K562 (cell line): Measurements from ENCODE around the gene RUNDC1. TPM values are rescaled to one million over a fixed set of nuclear protein-coding genes. Genes with fewer than 3 reads are reported as not detected.

Experiments
- ATAC-seq: fragments of 200-7000 bp; cut with Tn5 transposase; 3 replicates; pipeline ENCODE4 v1.9.1; 2020; ENCODE audit warnings: moderate library complexity
- BruUV-seq: library from RNA; stranded (reverse); fragments of 400-500 nt; replicated peaks from 2 replicates; lab custom pipeline; 2021; lab: Mats Ljungman, UMichigan
- CTCF ChIA-PET: fragments of 300-600 bp; formaldehyde crosslinking; extraction: SDS; loops from one replicate; lab custom pipeline; 2021; ENCODE audit warnings: low intra/inter-chr PET ratio; lab: Yijun Ruan, JAX
- POLR2A ChIA-PET: fragments of 300-600, 350-650 bp; sonication (Branson Sonifier 250); formaldehyde crosslinking; extraction: SDS; loops from one replicate; lab custom pipeline; 2021; ENCODE audit warnings: antibody characterized with exemption, inconsistent platforms; lab: Yijun Ruan, JAX
- DNase-seq, 4 experiments: peaks; one replicate each; pipeline versions ENCODE4 v3.0.0 to v3.0.0-alpha.2; 2011 to 2018; ENCODE audit warnings: low spot score in 3 of 4, mixed read lengths in 3 of 4; ENCODE audit errors: extremely low read depth in 1 of 4
- FAIRE-seq: peaks from 2 replicates; lab custom pipeline; 2011; peaks lifted over from hg19 to GRCh38; lab: Jason Lieb, UNC
- H2AFZ ChIP-seq: 2 replicates; pipeline ENCODE4 v1.6.0; 2011; ENCODE audit warnings: low read depth, low read length, control low read depth, inconsistent platforms
- H3K27ac ChIP-seq: fragments of 200-600 bp; 3 replicates; pipeline ENCODE4 v1.8.0; 2011; ENCODE audit warnings: low read depth, mild to moderate bottlenecking, control low read depth, inconsistent platforms, low read length, moderate library complexity, mixed read lengths; ENCODE audit errors: extremely low read depth
- H3K27me3 ChIP-seq, 2 experiments: fragments of 300-600 bp in 1 of 2; 2 replicates in 1 of 2; 3 replicates in 1 of 2; pipeline versions ENCODE4 v1.6.0 to v1.8.0; 2011; ENCODE audit warnings: inconsistent platforms in 2 of 2, low read length in 2 of 2, mild to moderate bottlenecking in 1 of 2, mixed read lengths in 1 of 2, moderate library complexity in 1 of 2; ENCODE audit not compliant: control insufficient read depth in 2 of 2, insufficient read depth in 2 of 2
- H3K36me3 ChIP-seq: fragments of 300-600 bp; 3 replicates; pipeline ENCODE4 v1.8.0; 2011; ENCODE audit warnings: mild to moderate bottlenecking, low read length, inconsistent platforms; ENCODE audit not compliant: control insufficient read depth, insufficient read depth
- H3K4me1 ChIP-seq, 2 experiments: fragments of 200-600 bp in 1 of 2; replicated peaks in 1 of 2; 2 replicates in 1 of 2; 3 replicates in 1 of 2; pipeline versions ENCODE4 v1.5.1 to v1.8.0; 2011; ENCODE audit warnings: inconsistent platforms in 2 of 2, low read length in 2 of 2, mild to moderate bottlenecking in 1 of 2, mixed read lengths in 1 of 2, moderate library complexity in 1 of 2; ENCODE audit not compliant: control insufficient read depth in 2 of 2, insufficient read depth in 2 of 2
- H3K4me2 ChIP-seq: 2 replicates; pipeline ENCODE4 v1.6.1; 2011; ENCODE audit warnings: low read length, control low read depth, inconsistent platforms, mixed read lengths; ENCODE audit not compliant: insufficient read depth
- H3K4me3 ChIP-seq: fragments of 200-600 bp; sonication (generic), shearing (Covaris generic); 2 replicates; pipeline ENCODE4 v1.5.1; 2016; ENCODE audit warnings: control low read depth, inconsistent platforms
- H3K79me2 ChIP-seq: fragments of 200-600 bp; 3 replicates; pipeline ENCODE4 v1.8.0; 2011; ENCODE audit warnings: low read length, inconsistent platforms; ENCODE audit not compliant: control insufficient read depth, insufficient read depth
- H3K9ac ChIP-seq, 2 experiments: 2 replicates each; pipeline versions ENCODE4 v1.6.0 to v1.6.1; 2011; ENCODE audit warnings: low read depth in 2 of 2, low read length in 2 of 2, control low read depth in 1 of 2, inconsistent platforms in 1 of 2, mild to moderate bottlenecking in 1 of 2, mixed read lengths in 1 of 2; ENCODE audit not compliant: insufficient read depth in 1 of 2
- H3K9me1 ChIP-seq: one replicate; pipeline ENCODE4 v1.6.0; 2011; ENCODE audit warnings: inconsistent platforms, mild to moderate bottlenecking, low read length, moderate library complexity; ENCODE audit not compliant: control insufficient read depth, insufficient read depth
- H3K9me3 ChIP-seq: replicated peaks from 2 replicates; pipeline ENCODE4 v1.5.1; 2011; ENCODE audit warnings: low read depth, low read length, inconsistent platforms; ENCODE audit not compliant: control insufficient read depth, insufficient read depth
- H4K20me1 ChIP-seq: replicated peaks from 2 replicates; pipeline ENCODE4 v1.6.1; 2011; ENCODE audit warnings: low read length, inconsistent platforms, mixed read lengths; ENCODE audit not compliant: control insufficient read depth, insufficient read depth
- ATF1 ChIP-seq, 2 experiments: fragments of 450-650 bp in 1 of 2; IDR thresholded peaks; 2 replicates each; pipeline ENCODE4 v1.6.1; 2016; ENCODE audit warnings: missing compliant biosample characterization in 1 of 2, missing genetic modification characterization in 1 of 2
- ATF4 ChIP-seq: fragments of 450-650 bp; formaldehyde crosslinking; IDR thresholded peaks from 2 replicates; pipeline ENCODE4 v1.4.0; 2022; ENCODE audit warnings: mild to moderate bottlenecking, moderate library complexity
- ELF1 ChIP-seq: fragments of 200-800 bp; sonication (Bioruptor generic); IDR thresholded peaks from 2 replicates; pipeline ENCODE4 v1.6.1; 2016; ENCODE audit warnings: missing genetic modification characterization, missing compliant biosample characterization
- ETV5 ChIP-seq: sonication (generic); formaldehyde crosslinking; IDR thresholded peaks from 2 replicates; pipeline ENCODE4 v1.4.0; 2020; ENCODE audit warnings: low read depth, mild to moderate bottlenecking, missing genetic modification reagents
- GTF2E2 ChIP-seq: fragments of 200-800 bp; sonication (Bioruptor generic); IDR thresholded peaks from 2 replicates; pipeline ENCODE4 v1.6.1; 2016; ENCODE audit warnings: missing genetic modification characterization, missing compliant biosample characterization
- HDGF ChIP-seq: fragments of 450-650 bp; IDR thresholded peaks from 2 replicates; pipeline ENCODE4 v1.6.1; 2016
- HMBOX1 ChIP-seq: sonication (generic); IDR thresholded peaks from 2 replicates; pipeline ENCODE4 v1.6.1; 2016
- RAD21 ChIP-seq, 2 experiments: fragments of 250-450 bp in 1 of 2; fragments of 450-650 bp in 1 of 2; sonication (Bioruptor Pico) in 1 of 2; formaldehyde crosslinking in 1 of 2; IDR thresholded peaks in 1 of 2; conservative IDR thresholded peaks in 1 of 2; 2 replicates each; pipeline versions ENCODE4 v1.4.0 to v1.8.0; 2020 to 2022; ENCODE audit warnings: mild to moderate bottlenecking in 2 of 2, moderate library complexity in 1 of 2
- TAF7 ChIP-seq: fragments of 450-650 bp; IDR thresholded peaks from 2 replicates; pipeline ENCODE4 v1.6.1; 2016; ENCODE audit warnings: missing genetic modification characterization, missing compliant biosample characterization
- TAF9B ChIP-seq: fragments of 450-650 bp; IDR thresholded peaks from 2 replicates; pipeline ENCODE4 v1.6.1; 2018; ENCODE audit warnings: mild to moderate bottlenecking; ENCODE audit not compliant: partially characterized antibody
- TBP ChIP-seq: optimal IDR thresholded peaks from 2 replicates; pipeline ENCODE3; 2011; ENCODE audit warnings: low read depth, low read length, improper control_type of control experiment
- USF1 ChIP-seq: sonication (generic); formaldehyde crosslinking; IDR thresholded peaks from 2 replicates; pipeline ENCODE4 v1.9.0; 2022; ENCODE audit warnings: mild to moderate bottlenecking, missing genetic modification reagents
- XRCC4 ChIP-seq: IDR thresholded peaks from one replicate; pipeline ENCODE4 v1.6.1; 2011; ENCODE audit not compliant: insufficient read depth, insufficient read length; ENCODE audit errors: extremely low read depth
- ZBTB2 ChIP-seq: fragments of 450-650 bp; IDR thresholded peaks from 2 replicates; pipeline ENCODE4 v1.6.1; 2016; ENCODE audit warnings: antibody characterized with exemption
- ZBTB49 ChIP-seq: sonication (generic); formaldehyde crosslinking; IDR thresholded peaks from 2 replicates; pipeline ENCODE4 v1.8.0; 2022; ENCODE audit warnings: missing genetic modification reagents, mild to moderate bottlenecking, borderline replicate concordance
- ZNF76 ChIP-seq: fragments of 250-450 bp; sonication (Bioruptor Pico); IDR thresholded peaks from 2 replicates; pipeline ENCODE4 v1.4.0; 2020; ENCODE audit warnings: mild to moderate bottlenecking, moderate library complexity, borderline replicate concordance
- WGBS: fragments of 100-300 bp; shearing (Covaris generic); methylation state at CpG from one replicate; pipeline ENCODE4 v1.1.6; 2016; ENCODE audit warnings: low coverage, mixed read lengths; ENCODE audit not compliant: insufficient coverage; ENCODE audit errors: missing lambda C conversion rate; 5-methylcytosine and 5-hydroxymethylcytosine counted together
- in situ Hi-C: fragments of 300-500 bp; cut with MboI; formaldehyde crosslinking; loops from 4 replicates; pipeline ENCODE4 v1.15.0; 2018; ENCODE audit warnings: inconsistent platforms, mixed read lengths
- intact Hi-C: fragments of 100-400 bp; cut with micrococcal nuclease; formaldehyde crosslinking; loops from 2 replicates; pipeline ENCODE4 v1.14.2; 2022
- polyA plus RNA-seq, 8 experiments: library from polyadenylated mRNA; depleted of rRNA in 4 of 8; stranded (reverse) in 5 of 8; unstranded in 3 of 8; fragments of >200 nt; fragmentation: Nextera tagmentation in 2 of 8; fragmentation: Illumina TruSeq in 1 of 8; extraction: Ambion mirVana in 2 of 8; extraction: Trizol in 1 of 8; gene quantifications; 2 replicates each; pipeline versions ENCODE4 v1.2.1 to v1.2.3, GENCODE V29; 2011 to 2014; ENCODE audit warnings: inconsistent platforms in 1 of 8, missing spikeins in 1 of 8
- total RNA-seq, 7 experiments: library from RNA; depleted of rRNA in 6 of 7; stranded (reverse); fragments of >200 nt in 6 of 7; fragmentation: Illumina TruSeq in 2 of 7; extraction: Trizol in 2 of 7; gene quantifications; 2 replicates each; pipeline versions ENCODE4 v1.2.1 to v1.2.3, GENCODE V29; 2011 to 2021; ENCODE audit warnings: low replicate concordance in 1 of 7

RUNDC1 gene
- total and polyA plus RNA-seq, 9 of the 15 experiments (the other 6 are each of a cell fraction or from before 2014, with no cell fraction given) = 3.4 to 12.6 (median 9.4) TPM

- intact Hi-C loops (no loop called here), in situ Hi-C loops (no loop called here)
- no peak overlapping the region for H3K9ac ChIP-seq
- no peaks in the 10 kb centered on the region for H3K27me3 ChIP-seq
- ATAC-seq (peak; percentile 30), FAIRE-seq (no peak), DNase-seq (peak in 2 of 4 experiments; percentile 14 to 46)
- H3K9me3 ChIP-seq = no peaks in the 10 kb centered on the region
- no peak overlapping the region for H3K4me2 ChIP-seq
- 17% methylated on average over 4 of the region's 5 CpGs for WGBS
- H3K9me1 ChIP-seq = no peaks in the 10 kb centered on the region
- CTCF ChIA-PET = no interaction called here
- BruUV-seq = no TSS peak
- H3K4me1 ChIP-seq = peaks cover 0 to 7% of the 10 kb centered on the region in 2 experiments; a peak in 3 of 5 replicates
- no peak overlapping the region for H3K4me3 ChIP-seq
- H3K36me3 ChIP-seq = no peaks in the 10 kb centered on the region
- no peaks in the 10 kb centered on the region for H4K20me1 ChIP-seq
- H3K79me2 ChIP-seq = peaks cover 15% of the 10 kb centered on the region
- POLR2A ChIA-PET = interaction anchor here (0.6 to 2.6 kb wide), 8 partner anchors 11 to 346 kb away, joined by 3 to 17 read pairs (median 4); partner anchors contain the start of genes PTGES3L, RPL27 and RUNDC1
- peak overlapping the region; percentile 55; the same call in 2 of the 3 replicates for H3K27ac ChIP-seq
- H2AFZ ChIP-seq = no peak overlapping the region
- TF ChIP-seq GTF2E2 (tag) = no peak
- TF ChIP-seq HDGF = no peak
- TF ChIP-seq TAF9B = peak; percentile 10
- TF ChIP-seq ELF1 (tag) = no peak
- no peak for TF ChIP-seq ETV5 (CRISPR knock-in tag)
- TF ChIP-seq ATF1 (CRISPR knock-in tag; IDR thresholded peaks at IDR 0.05) = no peak
- TF ChIP-seq ATF1 (tag; IDR thresholded peaks at IDR 0.05) = peak; percentile 77
- TF ChIP-seq USF1 (CRISPR knock-in tag) = no peak
- TF ChIP-seq ZBTB2 = no peak
- TF ChIP-seq TAF7 = no peak
- no peak for TF ChIP-seq ZBTB49
- no peak for TF ChIP-seq XRCC4
- no peak for TF ChIP-seq RAD21 (CRISPR knock-in tag; conservative IDR thresholded peaks at IDR 0.05 in 1 of 2, IDR thresholded peaks at IDR 0.05 in 1 of 2)
- TF ChIP-seq TBP = no peak
- no peak for TF ChIP-seq HMBOX1
- no peak for TF ChIP-seq ZNF76
- 0 out of 2 replicates have a peak, but pooled peaks have one; percentile 37 for TF ChIP-seq ATF4 (CRISPR knock-in tag)
Measured at GRCh38 chr17:42969001-42969581, 11.3 kb upstream of the RUNDC1 start.
